ENCODE measurements around the gene NEGR1.

NEGR1 gene

DNA sequence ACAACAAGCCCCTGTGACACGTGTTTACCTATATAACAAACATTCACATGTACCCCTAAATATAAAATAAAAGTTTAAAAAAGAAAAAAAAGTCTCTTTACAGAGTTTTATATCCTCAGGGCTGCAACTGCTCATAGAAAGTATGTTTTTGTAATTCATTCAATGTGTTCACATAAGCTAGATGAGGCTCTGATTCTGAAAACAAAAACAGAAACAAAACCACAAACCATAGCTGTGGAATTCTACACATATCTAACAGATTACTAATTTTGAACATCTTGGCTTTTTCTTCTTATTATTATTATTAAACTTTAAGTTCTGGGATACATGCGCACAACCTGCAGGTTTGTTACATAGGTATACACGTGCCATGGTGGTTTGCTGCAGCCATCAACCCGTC is 621.9 kb downstream of the NEGR1 start:
- no peak for DNase-seq

DNA sequence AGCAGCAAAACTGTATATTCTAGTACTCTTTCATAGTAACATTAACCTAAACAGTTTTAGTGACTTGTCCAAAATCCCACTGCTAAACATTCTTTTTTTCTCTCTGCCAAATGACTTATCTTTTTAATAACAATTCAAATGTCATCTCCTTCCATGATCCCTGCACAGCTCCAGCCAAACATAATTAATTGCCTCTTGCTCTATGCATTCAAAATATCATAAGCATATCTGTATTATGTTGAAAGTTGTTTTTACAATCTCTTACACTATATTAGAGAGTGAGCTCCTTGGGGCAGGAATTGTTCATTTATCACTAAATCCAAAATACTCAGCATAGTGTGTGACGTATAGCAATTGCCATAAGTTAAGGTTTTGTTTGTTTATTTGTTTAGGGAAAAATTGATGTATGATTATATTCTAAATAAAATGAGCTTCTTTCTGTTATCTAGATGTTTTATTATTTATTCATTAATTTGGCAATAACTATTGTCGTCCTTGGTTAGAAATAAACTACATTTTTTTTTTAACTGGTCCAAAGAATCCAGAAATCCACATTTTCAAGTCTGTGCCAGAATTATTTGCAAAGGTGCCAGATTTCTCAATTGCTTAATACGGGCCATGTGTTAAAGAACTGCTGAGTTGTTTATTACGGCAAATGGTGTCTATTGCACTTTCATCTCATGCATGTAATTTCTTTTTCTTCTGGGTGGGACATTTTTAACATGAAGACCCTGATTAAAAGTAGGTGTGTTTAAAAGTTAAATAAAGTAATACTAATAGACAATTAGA is 624.3 kb downstream of the NEGR1 start:
- no peak for DNase-seq

DNA sequence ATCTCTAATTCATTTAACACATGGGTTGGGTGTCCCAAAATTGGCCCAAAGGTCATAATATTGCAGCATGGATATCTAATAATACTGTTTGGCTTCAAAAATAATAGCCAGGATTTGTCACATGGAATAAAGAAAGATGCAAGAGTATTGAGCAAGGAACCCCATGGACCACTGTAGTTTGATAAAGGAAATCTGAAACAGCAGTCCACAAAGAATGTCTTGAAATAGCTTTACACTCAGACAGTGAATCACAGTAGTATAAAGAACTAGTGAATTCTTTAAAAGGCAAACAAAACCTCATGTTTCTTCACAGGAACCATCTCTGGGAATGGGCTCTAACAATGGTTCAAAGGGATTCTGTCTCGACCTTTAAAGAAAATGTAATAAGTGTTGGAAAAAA is 625.4 kb downstream of the NEGR1 start:
- no peak for DNase-seq

DNA sequence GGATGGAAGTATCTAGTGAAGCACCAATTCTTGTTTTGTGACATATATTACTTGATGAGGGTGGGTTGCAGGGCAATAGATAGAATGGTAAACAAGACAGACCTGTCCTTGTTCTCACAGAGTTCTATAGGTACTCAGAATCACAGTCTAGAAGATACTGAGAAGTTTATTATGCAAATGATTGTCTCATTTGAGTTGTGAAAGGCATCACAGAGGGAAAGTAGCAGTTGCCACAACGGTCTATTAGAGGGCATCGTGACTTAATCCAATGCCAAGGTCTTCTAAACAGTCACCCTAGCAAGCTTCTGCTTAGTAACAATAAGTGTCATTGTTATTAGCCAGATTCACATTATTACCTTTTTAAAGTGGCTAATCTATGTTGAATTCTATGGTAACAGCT is 626.7 kb downstream of the NEGR1 start:
- DNase-seq, result no peak

DNA sequence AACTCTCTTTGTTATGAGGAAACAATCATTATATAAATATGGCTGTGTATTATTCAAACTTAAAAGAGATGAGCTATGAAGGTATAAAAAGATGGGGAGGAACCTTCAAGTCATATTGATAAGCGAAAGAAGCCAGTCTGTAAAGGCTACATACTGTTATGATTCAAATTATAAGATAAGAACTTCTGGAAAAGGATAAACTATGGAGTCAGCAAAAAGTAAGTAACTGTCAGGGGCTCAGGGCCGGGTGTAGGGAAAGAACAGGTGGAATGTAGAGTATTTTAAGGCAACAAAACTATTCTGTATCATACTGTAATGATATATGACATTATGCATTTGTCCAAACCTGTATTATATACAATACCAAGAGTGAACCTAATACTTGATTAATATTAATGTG is 628.4 kb downstream of the NEGR1 start:
- DNase-seq, result no peak

- no peak for DNase-seq
Measured at GRCh38 chr1:71651214-71651613, 631.1 kb downstream of the NEGR1 start.

DNA sequence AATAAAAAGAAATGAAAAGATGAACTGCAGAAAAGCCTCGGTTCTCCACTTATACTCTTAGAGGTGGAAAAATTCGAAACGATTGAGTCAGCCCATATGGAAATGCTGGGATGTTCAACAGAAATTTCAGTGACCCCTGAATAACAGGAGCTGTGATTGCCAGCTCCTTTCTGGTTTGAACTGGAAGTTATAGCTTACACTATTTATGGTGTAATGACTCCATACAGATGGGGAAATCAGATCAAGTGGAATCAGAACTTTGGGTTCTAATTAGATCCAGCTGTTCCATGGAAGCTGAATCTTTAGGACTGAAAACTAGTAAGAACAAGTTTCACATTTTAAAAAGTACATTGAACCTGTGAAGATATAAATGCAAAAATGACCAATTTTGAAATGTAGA is 632.2 kb downstream of the NEGR1 start:
- no peak for DNase-seq

DNA sequence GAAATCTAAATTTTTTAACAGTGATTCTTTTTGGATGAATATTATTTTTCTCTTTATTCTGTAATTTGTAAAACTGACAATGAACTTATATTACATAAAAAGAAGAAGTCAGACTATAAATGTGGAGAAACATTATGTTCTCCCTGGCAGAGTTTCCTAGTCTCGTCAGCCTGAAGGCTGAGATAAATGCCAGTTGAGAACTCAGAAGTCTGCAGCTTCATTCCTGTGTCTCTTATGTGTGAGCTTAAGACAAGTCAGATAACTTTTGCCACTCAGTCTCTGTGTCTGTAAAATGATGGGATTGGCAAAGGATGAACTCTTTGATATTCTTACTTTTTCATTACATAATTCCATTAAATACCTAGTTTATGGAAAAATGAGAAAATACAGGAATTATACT is 632.7 kb downstream of the NEGR1 start:
- DNase-seq, result no peak

DNA sequence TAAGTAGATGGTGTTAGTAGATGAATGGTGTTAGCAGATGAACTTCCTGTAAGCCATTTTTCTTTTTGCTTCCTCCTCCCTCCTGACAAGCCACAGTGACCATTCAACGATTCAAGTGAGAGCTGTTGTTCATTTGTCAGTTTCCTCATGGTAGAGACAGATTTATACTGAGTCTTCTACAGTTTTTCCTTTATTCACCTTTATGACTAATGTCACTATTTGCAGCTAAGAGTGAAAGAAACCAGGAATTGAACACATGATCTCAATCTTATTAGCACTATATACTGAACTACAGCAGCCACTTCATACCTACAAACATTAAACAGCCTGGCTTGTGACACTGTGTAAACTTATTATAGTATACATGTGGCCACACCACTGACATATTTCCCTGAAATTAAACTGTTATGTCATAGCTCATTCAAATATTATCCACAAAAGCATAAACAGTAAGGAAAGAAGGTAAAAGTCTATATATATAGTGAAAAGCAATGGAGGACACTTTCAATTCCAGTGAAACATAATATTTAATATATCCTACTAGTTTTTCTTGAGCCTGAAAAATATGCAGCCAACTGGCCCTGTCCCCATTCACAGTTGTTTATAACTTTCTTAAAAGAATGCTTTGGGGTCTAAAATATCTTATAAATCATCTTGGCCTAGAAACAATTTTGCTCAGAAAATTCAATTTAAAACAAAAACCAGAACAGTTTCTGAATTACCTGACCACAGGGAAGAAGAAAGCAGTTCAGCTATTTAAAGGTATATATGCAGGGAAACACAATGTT is 634.6 kb downstream of the NEGR1 start:
- no peak for DNase-seq

GRCh38 chr1:71645015-71645414 is 637.3 kb downstream of the NEGR1 start:
- DNase-seq, result no peak

DNA sequence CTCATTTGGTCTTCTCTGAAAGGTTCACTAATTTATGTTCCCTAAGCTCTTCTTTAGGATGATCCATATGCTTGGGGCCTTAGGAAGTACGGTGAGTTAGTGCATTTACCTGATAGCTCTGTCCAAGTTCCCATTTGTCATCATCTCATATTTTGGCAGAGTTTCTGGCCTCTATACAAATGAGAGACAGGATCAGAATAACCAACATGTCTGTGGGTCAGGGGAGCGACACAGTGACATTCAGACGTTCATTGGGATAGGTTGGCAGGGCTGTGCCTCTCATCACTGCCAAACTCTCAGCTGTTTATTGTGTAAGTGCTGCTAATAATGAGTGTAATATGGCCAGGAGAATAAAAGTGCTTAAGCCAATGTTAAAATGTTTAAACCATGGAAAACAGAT is 640.4 kb downstream of the NEGR1 start:
- no peak for DNase-seq

DNA sequence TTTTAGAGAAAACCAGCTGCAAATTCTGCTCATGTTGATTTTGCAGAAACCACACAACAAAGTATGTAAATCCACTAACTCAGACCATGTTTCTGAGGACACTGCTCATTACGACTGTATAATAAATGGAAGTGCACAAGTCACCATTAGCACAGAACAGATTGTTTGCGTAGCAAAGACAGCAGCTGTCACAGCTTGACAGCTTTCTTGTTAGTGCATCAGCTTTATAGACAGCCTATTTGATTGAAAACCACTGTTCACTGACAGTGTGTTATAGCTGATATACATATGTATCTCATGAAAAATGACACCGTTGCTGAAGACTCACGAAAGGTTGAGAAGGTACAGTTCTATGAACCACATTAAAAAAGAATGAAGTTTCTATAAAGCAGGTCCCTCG is 641.3 kb downstream of the NEGR1 start:
- DNase-seq, result no peak

- no peak for DNase-seq
Measured at GRCh38 chr1:71640116-71640515, 642.2 kb downstream of the NEGR1 start.

DNA sequence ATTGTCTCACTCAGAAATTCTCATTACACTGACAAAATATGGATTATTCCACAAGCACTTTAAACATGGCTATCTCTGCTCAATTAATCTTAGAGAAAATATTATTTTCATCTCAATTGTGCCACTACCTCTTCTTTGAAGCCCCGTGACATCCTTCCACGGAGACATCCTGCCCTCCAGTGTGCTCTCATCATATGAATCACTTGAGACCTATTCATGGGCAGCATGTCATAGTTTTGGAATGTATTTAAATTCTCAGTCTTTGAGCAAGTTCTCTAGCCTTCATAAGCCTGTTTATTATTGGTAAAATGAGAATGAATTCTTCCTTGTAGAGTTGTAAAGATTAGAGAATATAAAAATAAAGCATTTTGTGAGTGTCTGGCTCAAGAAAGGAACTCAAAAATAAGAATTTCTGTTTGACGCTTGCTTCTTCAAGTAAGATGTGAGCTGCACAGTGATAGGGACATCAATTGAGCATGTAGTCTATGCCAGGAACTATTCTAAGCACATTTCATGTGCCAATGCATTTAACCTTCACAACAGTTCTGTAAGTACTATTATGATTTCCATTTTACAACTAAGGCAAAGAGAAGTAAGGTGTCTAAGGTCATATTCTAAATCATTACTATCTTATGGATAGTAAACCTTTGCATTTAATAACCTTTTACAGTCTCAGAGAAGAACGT is 644.1 kb downstream of the NEGR1 start:
- DNase-seq, result no peak

DNA sequence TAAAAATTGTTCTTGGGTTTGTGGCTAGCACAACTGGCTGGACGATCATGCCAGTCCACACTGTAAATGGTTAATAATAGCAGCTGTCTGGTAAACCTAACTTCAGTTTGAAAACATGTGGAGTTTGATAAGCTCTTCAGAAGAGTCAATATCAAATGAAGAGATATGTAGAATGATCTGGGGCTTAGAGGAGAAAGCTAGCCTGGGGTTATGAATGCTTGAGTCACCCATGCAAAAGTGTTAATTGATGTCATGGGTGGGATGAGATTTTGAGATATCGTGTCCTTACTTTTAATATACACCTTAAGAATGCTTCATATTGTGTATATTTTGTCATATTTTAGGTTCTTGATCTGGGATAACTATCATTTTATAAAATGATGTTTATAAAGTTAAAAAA is 646.8 kb downstream of the NEGR1 start:
- no peak for DNase-seq

- no peak for DNase-seq
Measured at GRCh38 chr1:71634159-71634558, 648.2 kb downstream of the NEGR1 start.

- no peak for DNase-seq
Measured at GRCh38 chr1:71630073-71630472, 652.3 kb downstream of the NEGR1 start.

DNA sequence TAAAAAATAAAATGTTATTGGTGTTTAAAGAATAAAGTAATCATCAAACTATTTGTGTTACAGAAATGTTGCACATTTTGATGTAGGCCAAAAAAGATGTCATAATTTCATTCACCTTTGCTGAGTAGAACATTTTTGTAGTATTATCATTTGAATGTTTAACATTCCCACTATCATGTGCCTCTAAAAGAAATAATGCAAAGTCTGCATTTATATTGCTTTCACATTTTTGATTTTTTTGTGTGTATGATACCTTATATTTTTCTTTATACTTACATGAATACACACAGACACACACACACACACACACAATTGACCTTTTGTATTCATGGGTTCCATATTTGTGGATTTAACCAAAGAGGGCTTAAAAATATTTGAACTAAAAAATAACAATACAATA is 657.3 kb downstream of the NEGR1 start:
- DNase-seq, result no peak

DNA sequence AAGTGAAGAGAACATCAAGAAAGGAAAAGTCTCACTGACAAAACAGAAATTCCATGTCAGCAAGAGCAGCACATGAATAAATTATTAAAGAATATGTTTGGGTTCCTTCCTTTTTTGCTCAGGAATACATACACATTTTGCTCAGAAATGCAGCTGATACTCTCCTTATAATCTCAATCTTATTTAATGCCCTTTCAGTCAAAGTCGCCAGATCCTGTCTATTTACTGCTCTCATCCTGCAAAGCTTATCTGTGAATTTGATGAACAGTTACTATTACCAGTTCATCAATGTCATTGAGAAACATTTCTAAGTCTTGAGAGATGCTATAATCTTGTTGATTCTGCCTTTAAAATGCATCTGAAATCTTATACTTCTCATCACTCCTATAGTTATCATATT is 658.5 kb downstream of the NEGR1 start:
- no peak for DNase-seq

- no peak for DNase-seq
Measured at GRCh38 chr1:71621785-71622184, 660.6 kb downstream of the NEGR1 start.

DNA sequence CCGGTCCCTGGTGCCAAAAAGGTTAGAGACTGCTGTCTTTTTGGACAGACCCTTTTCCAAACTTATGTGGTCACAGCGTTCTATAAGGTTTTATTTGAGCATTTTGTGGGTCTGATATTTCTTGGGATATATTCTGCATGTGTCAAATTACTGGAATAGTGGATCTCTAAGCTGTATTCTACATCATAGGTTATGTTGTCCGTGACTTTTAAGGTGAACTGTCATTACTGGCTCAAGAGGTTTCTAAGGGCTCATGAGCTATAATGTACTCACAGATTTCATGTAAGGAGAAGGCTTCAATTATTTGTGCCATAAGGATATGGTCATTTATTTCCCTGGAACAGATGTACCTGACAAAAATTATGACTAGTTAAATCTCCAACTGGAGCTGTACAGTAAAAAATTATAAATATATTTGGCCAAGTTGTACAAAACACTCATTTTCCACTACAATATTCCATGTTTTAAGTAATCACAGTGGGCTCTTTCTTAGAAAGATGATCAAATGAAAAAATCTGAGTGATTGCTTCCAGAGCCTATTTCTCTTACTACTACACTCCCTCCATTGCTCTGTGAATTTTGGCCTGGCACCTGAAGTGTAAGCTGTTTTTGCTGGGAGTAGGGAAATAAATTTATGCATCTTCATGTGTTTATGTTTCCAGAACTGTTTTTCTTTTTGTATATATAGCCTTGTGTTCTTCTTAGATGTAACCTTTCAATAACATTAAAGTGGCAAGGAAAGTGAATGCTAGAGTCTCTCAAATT is 663.4 kb downstream of the NEGR1 start:
- no peak for DNase-seq

- DNase-seq, result no peak
Measured at GRCh38 chr1:71618191-71618590, 664.1 kb downstream of the NEGR1 start.

DNA sequence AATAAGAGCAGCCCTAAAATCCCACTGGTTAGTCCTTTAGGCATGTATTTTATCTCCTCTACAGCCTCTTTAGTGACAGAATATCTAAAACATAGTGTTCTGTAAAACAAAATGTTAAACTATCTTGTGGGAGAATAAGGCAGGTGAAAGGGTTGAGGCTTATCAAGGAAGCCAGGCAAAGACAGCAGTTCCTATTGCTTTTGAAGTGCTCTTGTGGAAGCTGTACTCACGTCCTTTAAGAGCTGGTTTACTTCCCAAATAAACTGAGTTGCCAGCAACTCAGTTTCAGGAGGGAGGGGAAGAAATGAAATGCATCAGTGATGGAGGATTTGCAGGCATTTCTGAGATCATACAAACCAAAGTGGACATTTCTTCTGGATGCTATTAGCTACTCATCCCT is 671.9 kb downstream of the NEGR1 start:
- DNase-seq, result no peak

Measured in activated CD4-positive, alpha-beta T cell treated with anti-CD3 and anti-CD28 coated beads for 48 hours (primary cell).